Measurements from ENCODE around the gene CLTCL1.

CLTCL1 gene

GRCh38 chr22:19201869-19202798, 89.4 kb downstream of the CLTCL1 start:
- Histone ChIP-seq H3K27ac (ENCODE audit: low read depth in 2 of 2, low read length in 2 of 2) (no peak overlapping the region), H3K9ac (ENCODE audit: low read depth in 1 of 2, low read length in 2 of 2) (no peak overlapping the region), H3K4me1 (ENCODE audit: control insufficient read depth in 2 of 2, insufficient read depth in 2 of 2, low read length in 2 of 2) (no peaks in the 10 kb centered on the region), H3K36me3 (ENCODE audit: control insufficient read depth in 2 of 2, insufficient read depth in 2 of 2, low read length in 2 of 2) (no peaks in the 10 kb centered on the region), H3K9me3 (ENCODE audit: control insufficient read depth in 2 of 2, low read length in 2 of 2) (no peaks in the 10 kb centered on the region), H3K4me3 (ENCODE audit: low read length in 2 of 2) (no peak overlapping the region), H3K27me3 (ENCODE audit: control insufficient read depth in 2 of 2, insufficient read depth in 2 of 2, low read length in 2 of 2) (no peaks in the 10 kb centered on the region)

- Histone ChIP-seq H3K9ac (ENCODE audit: low read depth in 1 of 2, low read length in 2 of 2) (no peak overlapping the region), H3K27ac (ENCODE audit: low read depth in 2 of 2, low read length in 2 of 2) (no peak overlapping the region), H3K36me3 (ENCODE audit: control insufficient read depth in 2 of 2, insufficient read depth in 2 of 2, low read length in 2 of 2) (no peaks in the 10 kb centered on the region), H3K4me3 (ENCODE audit: low read length in 2 of 2) (no peak overlapping the region), H3K27me3 (ENCODE audit: control insufficient read depth in 2 of 2, insufficient read depth in 2 of 2, low read length in 2 of 2) (no peaks in the 10 kb centered on the region), H3K4me1 (ENCODE audit: control insufficient read depth in 2 of 2, insufficient read depth in 2 of 2, low read length in 2 of 2) (no peaks in the 10 kb centered on the region), H3K9me3 (ENCODE audit: control insufficient read depth in 2 of 2, low read length in 2 of 2) (no peaks in the 10 kb centered on the region)
These were observed 90.2 kb downstream of the CLTCL1 start for GRCh38 chr22:19201130-19201868.

- Histone ChIP-seq H3K4me1 (ENCODE audit: control insufficient read depth in 2 of 2, insufficient read depth in 2 of 2, low read length in 2 of 2) (no peaks in the 10 kb centered on the region), H3K36me3 (ENCODE audit: control insufficient read depth in 2 of 2, insufficient read depth in 2 of 2, low read length in 2 of 2) (no peaks in the 10 kb centered on the region), H3K27ac (ENCODE audit: low read depth in 2 of 2, low read length in 2 of 2) (no peak overlapping the region), H3K9ac (ENCODE audit: low read depth in 1 of 2, low read length in 2 of 2) (no peak overlapping the region), H3K27me3 (ENCODE audit: control insufficient read depth in 2 of 2, insufficient read depth in 2 of 2, low read length in 2 of 2) (no peaks in the 10 kb centered on the region), H3K9me3 (ENCODE audit: control insufficient read depth in 2 of 2, low read length in 2 of 2) (no peaks in the 10 kb centered on the region), H3K4me3 (ENCODE audit: low read length in 2 of 2) (no peak overlapping the region)
These were observed 92.0 kb downstream of the CLTCL1 start for GRCh38 chr22:19199479-19199878.

GRCh38 chr22:19197997-19198865, 93.3 kb downstream of the CLTCL1 start:
- Histone ChIP-seq H3K36me3 (ENCODE audit: control insufficient read depth in 2 of 2, insufficient read depth in 2 of 2, low read length in 2 of 2) (peaks cover 0 to under 1% of the 10 kb centered on the region in 2 donors), H3K27me3 (ENCODE audit: control insufficient read depth in 2 of 2, insufficient read depth in 2 of 2, low read length in 2 of 2) (no peaks in the 10 kb centered on the region), H3K4me1 (ENCODE audit: control insufficient read depth in 2 of 2, insufficient read depth in 2 of 2, low read length in 2 of 2) (no peaks in the 10 kb centered on the region), H3K27ac (ENCODE audit: low read depth in 2 of 2, low read length in 2 of 2) (no peak overlapping the region), H3K9me3 (ENCODE audit: control insufficient read depth in 2 of 2, low read length in 2 of 2) (no peaks in the 10 kb centered on the region), H3K9ac (ENCODE audit: low read depth in 1 of 2, low read length in 2 of 2) (no peak overlapping the region), H3K4me3 (ENCODE audit: low read length in 2 of 2) (no peak overlapping the region)

GRCh38 chr22:19196841-19197612, 94.5 kb downstream of the CLTCL1 start:
- H3K27me3 ChIP-seq (ENCODE audit: control insufficient read depth in 2 of 2, insufficient read depth in 2 of 2, low read length in 2 of 2): no peaks in the 10 kb centered on the region
- peaks cover 0 to 4% of the 10 kb centered on the region in 2 donors for H3K36me3 ChIP-seq (ENCODE audit: control insufficient read depth in 2 of 2, insufficient read depth in 2 of 2, low read length in 2 of 2)
- H3K27ac ChIP-seq (ENCODE audit: low read depth in 2 of 2, low read length in 2 of 2): no peak overlapping the region
- H3K9me3 ChIP-seq (ENCODE audit: control insufficient read depth in 2 of 2, low read length in 2 of 2): no peaks in the 10 kb centered on the region
- no peaks in the 10 kb centered on the region for H3K4me1 ChIP-seq (ENCODE audit: control insufficient read depth in 2 of 2, insufficient read depth in 2 of 2, low read length in 2 of 2)
- H3K9ac ChIP-seq (ENCODE audit: low read depth in 1 of 2, low read length in 2 of 2): no peak overlapping the region
- H3K4me3 ChIP-seq (ENCODE audit: low read length in 2 of 2): no peak overlapping the region

GRCh38 chr22:19195796-19196731, 95.5 kb downstream of the CLTCL1 start:
- H3K27me3 ChIP-seq (ENCODE audit: control insufficient read depth in 2 of 2, insufficient read depth in 2 of 2, low read length in 2 of 2): no peaks in the 10 kb centered on the region
- H3K4me1 ChIP-seq (ENCODE audit: control insufficient read depth in 2 of 2, insufficient read depth in 2 of 2, low read length in 2 of 2): no peaks in the 10 kb centered on the region
- H3K9ac ChIP-seq (ENCODE audit: low read depth in 1 of 2, low read length in 2 of 2): no peak overlapping the region
- H3K36me3 ChIP-seq (ENCODE audit: control insufficient read depth in 2 of 2, insufficient read depth in 2 of 2, low read length in 2 of 2): peaks cover 0 to 4% of the 10 kb centered on the region in 2 donors
- no peaks in the 10 kb centered on the region for H3K9me3 ChIP-seq (ENCODE audit: control insufficient read depth in 2 of 2, low read length in 2 of 2)
- H3K27ac ChIP-seq (ENCODE audit: low read depth in 2 of 2, low read length in 2 of 2): no peak overlapping the region
- no peak overlapping the region for H3K4me3 ChIP-seq (ENCODE audit: low read length in 2 of 2)

GRCh38 chr22:19194766-19195536, 96.6 kb downstream of the CLTCL1 start:
- peaks cover 0 to 4% of the 10 kb centered on the region in 2 donors for H3K36me3 ChIP-seq (ENCODE audit: control insufficient read depth in 2 of 2, insufficient read depth in 2 of 2, low read length in 2 of 2)
- H3K27me3 ChIP-seq (ENCODE audit: control insufficient read depth in 2 of 2, insufficient read depth in 2 of 2, low read length in 2 of 2): no peaks in the 10 kb centered on the region
- no peaks in the 10 kb centered on the region for H3K4me1 ChIP-seq (ENCODE audit: control insufficient read depth in 2 of 2, insufficient read depth in 2 of 2, low read length in 2 of 2)
- H3K9ac ChIP-seq (ENCODE audit: low read depth in 1 of 2, low read length in 2 of 2): no peak overlapping the region
- H3K27ac ChIP-seq (ENCODE audit: low read depth in 2 of 2, low read length in 2 of 2): no peak overlapping the region
- H3K9me3 ChIP-seq (ENCODE audit: control insufficient read depth in 2 of 2, low read length in 2 of 2): no peaks in the 10 kb centered on the region
- no peak overlapping the region for H3K4me3 ChIP-seq (ENCODE audit: low read length in 2 of 2)

- Histone ChIP-seq H3K4me1 (ENCODE audit: control insufficient read depth in 2 of 2, insufficient read depth in 2 of 2, low read length in 2 of 2) (no peaks in the 10 kb centered on the region), H3K27ac (ENCODE audit: low read depth in 2 of 2, low read length in 2 of 2) (no peak overlapping the region), H3K9me3 (ENCODE audit: control insufficient read depth in 2 of 2, low read length in 2 of 2) (no peaks in the 10 kb centered on the region), H3K9ac (ENCODE audit: low read depth in 1 of 2, low read length in 2 of 2) (no peak overlapping the region), H3K36me3 (ENCODE audit: control insufficient read depth in 2 of 2, insufficient read depth in 2 of 2, low read length in 2 of 2) (peaks cover 0 to 4% of the 10 kb centered on the region in 2 donors), H3K4me3 (ENCODE audit: low read length in 2 of 2) (no peak overlapping the region), H3K27me3 (ENCODE audit: control insufficient read depth in 2 of 2, insufficient read depth in 2 of 2, low read length in 2 of 2) (no peaks in the 10 kb centered on the region)
These were observed 97.6 kb downstream of the CLTCL1 start for GRCh38 chr22:19193879-19194278.
